Measurements from ENCODE around the gene SYNGR2.

DNA sequence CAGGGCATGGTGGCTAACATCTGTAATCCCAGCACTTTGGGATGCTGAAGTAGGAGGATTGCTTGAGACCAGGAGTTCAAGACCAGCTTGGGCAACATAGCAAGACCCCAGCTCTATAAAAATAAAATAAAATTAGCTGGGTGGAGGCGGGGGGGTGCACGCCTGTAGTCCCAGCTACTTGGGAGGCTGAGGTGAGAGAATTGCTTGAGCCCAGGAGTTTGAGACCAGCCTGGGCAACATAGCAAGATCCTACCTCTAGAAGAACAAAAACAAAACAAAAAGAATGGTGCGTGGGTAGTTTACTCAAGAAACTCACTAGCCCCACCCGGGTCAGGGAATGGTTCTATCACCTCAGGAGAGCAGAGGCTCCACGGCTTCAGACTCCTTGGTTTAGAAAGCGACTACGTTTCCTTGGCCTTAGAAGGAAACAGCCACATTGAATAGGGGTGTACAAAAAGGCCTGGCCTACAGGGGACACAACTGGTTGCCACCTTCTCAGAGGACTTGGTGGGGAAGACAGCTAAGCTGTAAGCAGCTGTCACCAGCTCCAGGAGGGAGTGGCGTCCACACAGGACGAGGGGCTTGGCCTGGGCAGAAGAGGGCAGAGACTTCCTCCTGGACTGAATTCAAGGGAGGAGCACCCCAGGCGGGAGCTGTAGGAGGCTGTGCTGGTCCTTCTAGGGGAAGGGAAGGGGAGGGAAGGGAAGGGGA lies 17.8 kb downstream of the SYNGR2 start:
- TF ChIP-seq, protein P1, sequence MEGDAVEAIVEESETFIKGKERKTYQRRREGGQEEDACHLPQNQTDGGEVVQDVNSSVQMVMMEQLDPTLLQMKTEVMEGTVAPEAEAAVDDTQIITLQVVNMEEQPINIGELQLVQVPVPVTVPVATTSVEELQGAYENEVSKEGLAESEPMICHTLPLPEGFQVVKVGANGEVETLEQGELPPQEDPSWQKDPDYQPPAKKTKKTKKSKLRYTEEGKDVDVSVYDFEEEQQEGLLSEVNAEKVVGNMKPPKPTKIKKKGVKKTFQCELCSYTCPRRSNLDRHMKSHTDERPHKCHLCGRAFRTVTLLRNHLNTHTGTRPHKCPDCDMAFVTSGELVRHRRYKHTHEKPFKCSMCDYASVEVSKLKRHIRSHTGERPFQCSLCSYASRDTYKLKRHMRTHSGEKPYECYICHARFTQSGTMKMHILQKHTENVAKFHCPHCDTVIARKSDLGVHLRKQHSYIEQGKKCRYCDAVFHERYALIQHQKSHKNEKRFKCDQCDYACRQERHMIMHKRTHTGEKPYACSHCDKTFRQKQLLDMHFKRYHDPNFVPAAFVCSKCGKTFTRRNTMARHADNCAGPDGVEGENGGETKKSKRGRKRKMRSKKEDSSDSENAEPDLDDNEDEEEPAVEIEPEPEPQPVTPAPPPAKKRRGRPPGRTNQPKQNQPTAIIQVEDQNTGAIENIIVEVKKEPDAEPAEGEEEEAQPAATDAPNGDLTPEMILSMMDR (IDR thresholded peaks at IDR 0.05) = no peak
- TF ChIP-seq POLR2AphosphoS5 (IDR thresholded peaks at IDR 0.05) = peak in 1 of 2 donors; percentile 30

Data from upper lobe of left lung (tissue), 4 donors.